GM23338 (cell line): Measurements from ENCODE around the gene EIF3L. TPM values are rescaled to one million over a fixed set of nuclear protein-coding genes. Genes with fewer than 3 reads are reported as not detected.

ENCODE experiments used
- EZH2phosphoT487 ChIP-seq: fragments of 200-600 bp; sonication (generic); IDR thresholded peaks from one replicate; pipeline ENCODE4 v1.8.1; 2018; ENCODE audit warnings: antibody characterized with exemption; ENCODE audit not compliant: unreplicated experiment
- JUNB ChIP-seq: IDR thresholded peaks from one replicate; pipeline ENCODE4 v1.6.1; 2016; ENCODE audit warnings: antibody characterized with exemption; ENCODE audit not compliant: unreplicated experiment
- NANOG ChIP-seq: IDR thresholded peaks from 2 replicates; pipeline ENCODE4 v1.6.1; 2016; ENCODE audit warnings: antibody characterized with exemption, borderline replicate concordance
- POLR2AphosphoS5 ChIP-seq: IDR thresholded peaks from 2 replicates; pipeline ENCODE4 v1.6.1; 2016; ENCODE audit warnings: antibody characterized with exemption, low read depth
- STAT1 ChIP-seq: IDR thresholded peaks from one replicate; pipeline ENCODE4 v1.6.1; 2016; ENCODE audit warnings: antibody characterized with exemption; ENCODE audit not compliant: unreplicated experiment
- polyA plus RNA-seq: library from polyadenylated mRNA; unstranded; fragments of >200 nt; fragmentation: Nextera tagmentation; extraction: Ambion mirVana; gene quantifications from 2 replicates; pipeline ENCODE4 v1.2.1, GENCODE V29; 2016
- total RNA-seq: library from RNA; depleted of rRNA; stranded (reverse); fragments of >200 nt; shearing (Covaris generic); gene quantifications from 2 replicates; pipeline ENCODE4 v1.2.3, GENCODE V29; 2014
- TF ChIP-seq, protein P1 (sequence below): fragments of 250-450 bp; sonication (Bioruptor Pico); IDR thresholded peaks from 2 replicates; pipeline ENCODE4 v1.5.0; 2020; ENCODE audit warnings: mild to moderate bottlenecking, moderate library complexity
- TF ChIP-seq, protein P2 (sequence below), 2 experiments: fragments of 200-600 bp in 1 of 2; sonication (generic) in 1 of 2; conservative IDR thresholded peaks; 2 replicates each; pipeline versions ENCODE4 v1.5.1 to v1.6.1; 2016 to 2017; ENCODE audit warnings: antibody characterized with exemption in 2 of 2, low read depth in 2 of 2, mild to moderate bottlenecking in 2 of 2, moderate library complexity in 1 of 2
- TF ChIP-seq, protein P3 (sequence below): IDR thresholded peaks from 2 replicates; pipeline ENCODE4 v1.6.1; 2016; ENCODE audit warnings: antibody characterized with exemption

Gene EIF3L
- total and polyA plus RNA-seq, 2 experiments from 2014 or later = 430 to 459 TPM

DNA sequence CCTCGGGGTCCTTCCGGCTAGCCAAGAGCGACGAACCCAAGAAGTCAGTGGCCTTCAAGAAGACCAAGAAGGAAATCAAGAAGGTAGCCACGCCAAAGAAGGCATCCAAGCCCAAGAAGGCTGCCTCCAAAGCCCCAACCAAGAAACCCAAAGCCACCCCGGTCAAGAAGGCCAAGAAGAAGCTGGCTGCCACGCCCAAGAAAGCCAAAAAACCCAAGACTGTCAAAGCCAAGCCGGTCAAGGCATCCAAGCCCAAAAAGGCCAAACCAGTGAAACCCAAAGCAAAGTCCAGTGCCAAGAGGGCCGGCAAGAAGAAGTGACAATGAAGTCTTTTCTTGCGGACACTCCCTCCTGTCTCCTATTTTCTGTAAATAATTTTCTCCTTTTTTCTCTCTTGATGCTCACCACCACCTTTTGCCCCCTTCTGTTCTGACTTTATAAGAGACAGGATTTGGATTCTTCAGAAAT lies 43.4 kb upstream of the EIF3L start (continued):
- TF ChIP-seq, protein P1, sequence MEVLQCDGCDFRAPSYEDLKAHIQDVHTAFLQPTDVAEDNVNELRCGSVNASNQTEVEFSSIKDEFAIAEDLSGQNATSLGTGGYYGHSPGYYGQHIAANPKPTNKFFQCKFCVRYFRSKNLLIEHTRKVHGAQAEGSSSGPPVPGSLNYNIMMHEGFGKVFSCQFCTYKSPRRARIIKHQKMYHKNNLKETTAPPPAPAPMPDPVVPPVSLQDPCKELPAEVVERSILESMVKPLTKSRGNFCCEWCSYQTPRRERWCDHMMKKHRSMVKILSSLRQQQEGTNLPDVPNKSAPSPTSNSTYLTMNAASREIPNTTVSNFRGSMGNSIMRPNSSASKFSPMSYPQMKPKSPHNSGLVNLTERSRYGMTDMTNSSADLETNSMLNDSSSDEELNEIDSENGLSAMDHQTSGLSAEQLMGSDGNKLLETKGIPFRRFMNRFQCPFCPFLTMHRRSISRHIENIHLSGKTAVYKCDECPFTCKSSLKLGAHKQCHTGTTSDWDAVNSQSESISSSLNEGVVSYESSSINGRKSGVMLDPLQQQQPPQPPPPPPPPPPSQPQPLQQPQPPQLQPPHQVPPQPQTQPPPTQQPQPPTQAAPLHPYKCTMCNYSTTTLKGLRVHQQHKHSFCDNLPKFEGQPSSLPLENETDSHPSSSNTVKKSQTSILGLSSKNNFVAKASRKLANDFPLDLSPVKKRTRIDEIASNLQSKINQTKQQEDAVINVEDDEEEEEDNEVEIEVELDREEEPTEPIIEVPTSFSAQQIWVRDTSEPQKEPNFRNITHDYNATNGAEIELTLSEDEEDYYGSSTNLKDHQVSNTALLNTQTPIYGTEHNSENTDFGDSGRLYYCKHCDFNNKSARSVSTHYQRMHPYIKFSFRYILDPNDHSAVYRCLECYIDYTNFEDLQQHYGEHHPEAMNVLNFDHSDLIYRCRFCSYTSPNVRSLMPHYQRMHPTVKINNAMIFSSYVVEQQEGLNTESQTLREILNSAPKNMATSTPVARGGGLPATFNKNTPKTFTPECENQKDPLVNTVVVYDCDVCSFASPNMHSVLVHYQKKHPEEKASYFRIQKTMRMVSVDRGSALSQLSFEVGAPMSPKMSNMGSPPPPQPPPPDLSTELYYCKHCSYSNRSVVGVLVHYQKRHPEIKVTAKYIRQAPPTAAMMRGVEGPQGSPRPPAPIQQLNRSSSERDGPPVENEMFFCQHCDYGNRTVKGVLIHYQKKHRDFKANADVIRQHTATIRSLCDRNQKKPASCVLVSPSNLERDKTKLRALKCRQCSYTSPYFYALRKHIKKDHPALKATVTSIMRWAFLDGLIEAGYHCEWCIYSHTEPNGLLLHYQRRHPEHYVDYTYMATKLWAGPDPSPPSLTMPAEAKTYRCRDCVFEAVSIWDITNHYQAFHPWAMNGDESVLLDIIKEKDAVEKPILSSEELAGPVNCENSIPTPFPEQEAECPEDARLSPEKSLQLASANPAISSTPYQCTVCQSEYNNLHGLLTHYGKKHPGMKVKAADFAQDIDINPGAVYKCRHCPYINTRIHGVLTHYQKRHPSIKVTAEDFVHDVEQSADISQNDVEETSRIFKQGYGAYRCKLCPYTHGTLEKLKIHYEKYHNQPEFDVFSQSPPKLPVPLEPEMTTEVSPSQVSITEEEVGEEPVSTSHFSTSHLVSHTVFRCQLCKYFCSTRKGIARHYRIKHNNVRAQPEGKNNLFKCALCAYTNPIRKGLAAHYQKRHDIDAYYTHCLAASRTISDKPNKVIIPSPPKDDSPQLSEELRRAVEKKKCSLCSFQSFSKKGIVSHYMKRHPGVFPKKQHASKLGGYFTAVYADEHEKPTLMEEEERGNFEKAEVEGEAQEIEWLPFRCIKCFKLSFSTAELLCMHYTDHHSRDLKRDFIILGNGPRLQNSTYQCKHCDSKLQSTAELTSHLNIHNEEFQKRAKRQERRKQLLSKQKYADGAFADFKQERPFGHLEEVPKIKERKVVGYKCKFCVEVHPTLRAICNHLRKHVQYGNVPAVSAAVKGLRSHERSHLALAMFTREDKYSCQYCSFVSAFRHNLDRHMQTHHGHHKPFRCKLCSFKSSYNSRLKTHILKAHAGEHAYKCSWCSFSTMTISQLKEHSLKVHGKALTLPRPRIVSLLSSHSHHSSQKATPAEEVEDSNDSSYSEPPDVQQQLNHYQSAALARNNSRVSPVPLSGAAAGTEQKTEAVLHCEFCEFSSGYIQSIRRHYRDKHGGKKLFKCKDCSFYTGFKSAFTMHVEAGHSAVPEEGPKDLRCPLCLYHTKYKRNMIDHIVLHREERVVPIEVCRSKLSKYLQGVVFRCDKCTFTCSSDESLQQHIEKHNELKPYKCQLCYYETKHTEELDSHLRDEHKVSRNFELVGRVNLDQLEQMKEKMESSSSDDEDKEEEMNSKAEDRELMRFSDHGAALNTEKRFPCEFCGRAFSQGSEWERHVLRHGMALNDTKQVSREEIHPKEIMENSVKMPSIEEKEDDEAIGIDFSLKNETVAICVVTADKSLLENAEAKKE (CRISPR knock-in tag) = no peak
- TF ChIP-seq NANOG (no peak), POLR2AphosphoS5 (no peak), JUNB (no peak), EZH2phosphoT487 (no peak), STAT1 (no peak)
- TF ChIP-seq, protein P2, sequence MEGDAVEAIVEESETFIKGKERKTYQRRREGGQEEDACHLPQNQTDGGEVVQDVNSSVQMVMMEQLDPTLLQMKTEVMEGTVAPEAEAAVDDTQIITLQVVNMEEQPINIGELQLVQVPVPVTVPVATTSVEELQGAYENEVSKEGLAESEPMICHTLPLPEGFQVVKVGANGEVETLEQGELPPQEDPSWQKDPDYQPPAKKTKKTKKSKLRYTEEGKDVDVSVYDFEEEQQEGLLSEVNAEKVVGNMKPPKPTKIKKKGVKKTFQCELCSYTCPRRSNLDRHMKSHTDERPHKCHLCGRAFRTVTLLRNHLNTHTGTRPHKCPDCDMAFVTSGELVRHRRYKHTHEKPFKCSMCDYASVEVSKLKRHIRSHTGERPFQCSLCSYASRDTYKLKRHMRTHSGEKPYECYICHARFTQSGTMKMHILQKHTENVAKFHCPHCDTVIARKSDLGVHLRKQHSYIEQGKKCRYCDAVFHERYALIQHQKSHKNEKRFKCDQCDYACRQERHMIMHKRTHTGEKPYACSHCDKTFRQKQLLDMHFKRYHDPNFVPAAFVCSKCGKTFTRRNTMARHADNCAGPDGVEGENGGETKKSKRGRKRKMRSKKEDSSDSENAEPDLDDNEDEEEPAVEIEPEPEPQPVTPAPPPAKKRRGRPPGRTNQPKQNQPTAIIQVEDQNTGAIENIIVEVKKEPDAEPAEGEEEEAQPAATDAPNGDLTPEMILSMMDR (conservative IDR thresholded peaks at IDR 0.05; ENCODE audit: low read depth in 2 of 2) = no peak
- TF ChIP-seq, protein P3, sequence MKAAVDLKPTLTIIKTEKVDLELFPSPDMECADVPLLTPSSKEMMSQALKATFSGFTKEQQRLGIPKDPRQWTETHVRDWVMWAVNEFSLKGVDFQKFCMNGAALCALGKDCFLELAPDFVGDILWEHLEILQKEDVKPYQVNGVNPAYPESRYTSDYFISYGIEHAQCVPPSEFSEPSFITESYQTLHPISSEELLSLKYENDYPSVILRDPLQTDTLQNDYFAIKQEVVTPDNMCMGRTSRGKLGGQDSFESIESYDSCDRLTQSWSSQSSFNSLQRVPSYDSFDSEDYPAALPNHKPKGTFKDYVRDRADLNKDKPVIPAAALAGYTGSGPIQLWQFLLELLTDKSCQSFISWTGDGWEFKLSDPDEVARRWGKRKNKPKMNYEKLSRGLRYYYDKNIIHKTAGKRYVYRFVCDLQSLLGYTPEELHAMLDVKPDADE = no peak
